Neural progenitor cell (in vitro differentiated cells): Measurements from ENCODE around the gene SLC44A1. TPM values are rescaled to one million over a fixed set of nuclear protein-coding genes. Genes with fewer than 3 reads are reported as not detected.

Source experiments
- DNase-seq: peaks from one replicate; pipeline ENCODE4 v3.0.0-alpha.2; 2016; ENCODE audit warnings: low spot score
- H2AFZ ChIP-seq: fragments of 200-600 bp; sonication (generic); replicated peaks from 2 replicates; pipeline ENCODE4 v1.6.1; 2016; ENCODE audit warnings: antibody characterized with exemption
- H3F3A ChIP-seq: fragments of 200-600 bp; sonication (generic); 2 replicates; pipeline ENCODE4 v1.6.1; 2016; ENCODE audit warnings: antibody characterized with exemption, low read depth
- H3K27ac ChIP-seq: fragments of 200-600 bp; sonication (generic); 2 replicates; pipeline ENCODE4 v1.5.1; 2016; ENCODE audit warnings: mild to moderate bottlenecking
- H3K27me3 ChIP-seq: fragments of 200-600 bp; sonication (generic); 2 replicates; pipeline ENCODE4 v1.6.1; 2016; ENCODE audit warnings: mild to moderate bottlenecking, moderate library complexity
- H3K36me3 ChIP-seq: fragments of 200-600 bp; sonication (generic); 2 replicates; pipeline ENCODE4 v1.5.1; 2016
- H3K4me1 ChIP-seq: fragments of 200-600 bp; sonication (generic); 2 replicates; pipeline ENCODE4 v1.6.1; 2016; ENCODE audit warnings: mixed run types
- H3K4me2 ChIP-seq: fragments of 200-600 bp; sonication (generic); 2 replicates; pipeline ENCODE4 v1.6.1; 2016
- H3K4me3 ChIP-seq: fragments of 200-600 bp; sonication (generic); 2 replicates; pipeline ENCODE4 v1.5.1; 2016
- H3K79me2 ChIP-seq: fragments of 200-600 bp; sonication (generic); 2 replicates; pipeline ENCODE4 v1.6.1; 2016; ENCODE audit warnings: low read depth
- H3K9ac ChIP-seq: fragments of 200-600 bp; sonication (generic); 2 replicates; pipeline ENCODE4 v1.6.1; 2016
- H3K9me3 ChIP-seq: fragments of 200-600 bp; sonication (generic); 2 replicates; pipeline ENCODE4 v1.5.1; 2016; ENCODE audit warnings: low read depth
- H4K20me1 ChIP-seq: fragments of 200-600 bp; sonication (generic); 2 replicates; pipeline ENCODE4 v1.6.1; 2016; ENCODE audit warnings: low read depth
- H3K27ac Mint-ChIP-seq: 3 replicates; pipeline ENCODE4 v1.8.0; 2021; ENCODE audit warnings: mixed read lengths
- H3K27me3 Mint-ChIP-seq: 2 replicates; pipeline ENCODE4 v1.8.0; 2022; ENCODE audit warnings: low read depth, mild to moderate bottlenecking, inconsistent platforms, moderate library complexity, mixed read lengths; ENCODE audit not compliant: insufficient read depth
- H3K36me3 Mint-ChIP-seq: 3 replicates; pipeline ENCODE4 v1.8.0; 2021; ENCODE audit warnings: mixed read lengths
- H3K4me1 Mint-ChIP-seq: 3 replicates; pipeline ENCODE4 v1.8.0; 2021; ENCODE audit warnings: mixed read lengths
- H3K4me3 Mint-ChIP-seq: 3 replicates; pipeline ENCODE4 v1.8.0; 2021; ENCODE audit warnings: mild to moderate bottlenecking, moderate library complexity, mixed read lengths
- H3K9me3 Mint-ChIP-seq: 3 replicates; pipeline ENCODE4 v1.8.0; 2020; ENCODE audit warnings: mixed read lengths
- CTCF ChIP-seq: fragments of 200-600 bp; sonication (generic); IDR thresholded peaks from 2 replicates; pipeline ENCODE4 v1.5.1; 2017; ENCODE audit warnings: antibody characterized with exemption, mild to moderate bottlenecking
- EZH2 ChIP-seq: fragments of 200-600 bp; sonication (generic); IDR thresholded peaks from 2 replicates; pipeline ENCODE4 v1.6.1; 2017; ENCODE audit warnings: antibody characterized with exemption, mild to moderate bottlenecking, moderate library complexity
- EZH2phosphoT487 ChIP-seq: fragments of 200-600 bp; sonication (generic); IDR thresholded peaks from 2 replicates; pipeline ENCODE4 v1.6.1; 2017; ENCODE audit warnings: antibody characterized with exemption
- total RNA-seq: library from RNA; depleted of rRNA; stranded (reverse); fragments of >200 nt; gene quantifications from 2 replicates; pipeline ENCODE4 v1.2.3, GENCODE V29; 2015; ENCODE audit warnings: low replicate concordance

SLC44A1 gene
- total RNA-seq, 1 donor from 2014 or later: 41.4 TPM

GRCh38 chr9:105319202-105319813, 74.9 kb downstream of the SLC44A1 start:
- Histone ChIP-seq H3K4me3 (no peak overlapping the region), H3F3A (no peaks in the 10 kb centered on the region), H3K9ac (no peak overlapping the region), H4K20me1 (no peaks in the 10 kb centered on the region), H3K79me2 (no peaks in the 10 kb centered on the region), H2AFZ (no peak overlapping the region), H3K27me3 (no peaks in the 10 kb centered on the region), H3K4me1 (no peaks in the 10 kb centered on the region), H3K27ac (no peak overlapping the region), H3K4me2 (no peak overlapping the region), H3K9me3 (no peaks in the 10 kb centered on the region), H3K36me3 (no peaks in the 10 kb centered on the region)
- Mint-ChIP-seq H3K27ac (no peak overlapping the region), H3K9me3 (no peaks in the 10 kb centered on the region), H3K27me3 (no peaks in the 10 kb centered on the region), H3K4me3 (no peak overlapping the region), H3K4me1 (no peaks in the 10 kb centered on the region), H3K36me3 (peaks cover 3% of the 10 kb centered on the region)
- TF ChIP-seq EZH2 (no peak), CTCF (no peak), EZH2phosphoT487 (no peak)
- no peak for DNase-seq

GRCh38 chr9:105320568-105320967, 76.1 kb downstream of the SLC44A1 start:
- Histone ChIP-seq H3F3A (no peaks in the 10 kb centered on the region), H3K79me2 (no peaks in the 10 kb centered on the region), H3K4me3 (no peak overlapping the region), H3K9me3 (no peaks in the 10 kb centered on the region), H3K4me2 (no peak overlapping the region), H3K9ac (no peak overlapping the region), H3K36me3 (no peaks in the 10 kb centered on the region), H2AFZ (no peak overlapping the region), H3K27ac (no peak overlapping the region), H3K4me1 (no peaks in the 10 kb centered on the region), H3K27me3 (no peaks in the 10 kb centered on the region), H4K20me1 (no peaks in the 10 kb centered on the region)
- no peak for TF ChIP-seq EZH2phosphoT487
- TF ChIP-seq EZH2: no peak
- TF ChIP-seq CTCF: no peak
- no peaks in the 10 kb centered on the region for H3K27me3 Mint-ChIP-seq
- no peaks in the 10 kb centered on the region for H3K4me1 Mint-ChIP-seq
- DNase-seq: no peak
- no peak overlapping the region for H3K27ac Mint-ChIP-seq
- H3K9me3 Mint-ChIP-seq: no peaks in the 10 kb centered on the region
- no peak overlapping the region for H3K4me3 Mint-ChIP-seq
- H3K36me3 Mint-ChIP-seq: peaks cover 3% of the 10 kb centered on the region

- Histone ChIP-seq H3F3A (no peaks in the 10 kb centered on the region), H2AFZ (no peak overlapping the region), H4K20me1 (no peaks in the 10 kb centered on the region), H3K27me3 (no peaks in the 10 kb centered on the region), H3K4me3 (no peak overlapping the region), H3K27ac (no peak overlapping the region), H3K36me3 (no peaks in the 10 kb centered on the region), H3K9me3 (no peaks in the 10 kb centered on the region), H3K4me2 (no peak overlapping the region), H3K9ac (no peak overlapping the region), H3K79me2 (no peaks in the 10 kb centered on the region), H3K4me1 (peaks cover 7% of the 10 kb centered on the region)
- Mint-ChIP-seq H3K27ac (no peak overlapping the region), H3K27me3 (no peaks in the 10 kb centered on the region), H3K9me3 (no peaks in the 10 kb centered on the region), H3K4me3 (no peak overlapping the region), H3K4me1 (peaks cover 2% of the 10 kb centered on the region), H3K36me3 (no peaks in the 10 kb centered on the region)
- no peak for DNase-seq
- TF ChIP-seq EZH2 (no peak), EZH2phosphoT487 (no peak), CTCF (no peak)
Measured at GRCh38 chr9:105328296-105328695, 83.8 kb downstream of the SLC44A1 start.
